Mononuclear cell (primary cell): ENCODE measurements around the gene USO1. TPM values are rescaled to one million over a fixed set of nuclear protein-coding genes. Genes with fewer than 3 reads are reported as not detected.
"Not testable (repeated sequence)": the region's sequence is repeated elsewhere in the genome, so short reads cannot be mapped to it uniquely, and the experiment has no call there.

Experiments
- H3K27me3 ChIP-seq: 2 replicates; pipeline ENCODE4 v1.6.0; 2011; ENCODE audit warnings: low read length, control low read depth; ENCODE audit not compliant: insufficient read depth
- H3K4me1 ChIP-seq: 2 replicates; pipeline ENCODE4 v1.5.1; 2011; ENCODE audit warnings: mild to moderate bottlenecking, low read length, control low read depth; ENCODE audit not compliant: insufficient read depth
- H3K4me3 ChIP-seq: 2 replicates; pipeline ENCODE4 v1.5.1; 2011; ENCODE audit warnings: mild to moderate bottlenecking, low read length, moderate library complexity
- H3K9me3 ChIP-seq: 2 replicates; pipeline ENCODE4 v1.5.1; 2011; ENCODE audit warnings: low read depth, mild to moderate bottlenecking, control low read depth, low read length
- total RNA-seq: library from RNA; depleted of rRNA; stranded (reverse); fragments of >200 nt; gene quantifications from one replicate; pipeline ENCODE4 v1.2.3, GENCODE V29; 2012

The USO1 gene
- total RNA-seq, 1 donor, result 15.5 TPM

DNA sequence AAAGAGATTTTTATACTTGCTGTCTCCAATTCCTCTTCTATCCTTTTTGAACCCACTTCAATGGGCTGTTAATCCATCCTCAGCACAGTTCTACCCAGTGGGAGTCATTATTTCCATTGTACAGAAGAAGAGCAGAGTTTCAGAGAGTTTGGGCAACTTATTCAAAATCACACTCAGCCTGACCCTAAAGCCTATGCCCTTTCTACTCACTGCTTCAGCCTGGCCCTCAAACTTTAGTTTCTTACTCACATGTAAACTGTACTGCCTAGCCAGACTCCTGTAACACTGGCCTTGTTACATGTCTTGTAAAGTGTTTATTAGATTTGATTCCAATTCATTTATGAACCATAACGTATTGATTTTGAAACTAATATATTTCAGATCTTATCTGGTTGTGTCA lies 25.1 kb upstream of the USO1 start:
- Histone ChIP-seq H3K4me3 (no peak overlapping the region), H3K4me1 (peaks cover 16% of the 10 kb centered on the region), H3K9me3 (no peaks in the 10 kb centered on the region), H3K27me3 (no peaks in the 10 kb centered on the region)

DNA sequence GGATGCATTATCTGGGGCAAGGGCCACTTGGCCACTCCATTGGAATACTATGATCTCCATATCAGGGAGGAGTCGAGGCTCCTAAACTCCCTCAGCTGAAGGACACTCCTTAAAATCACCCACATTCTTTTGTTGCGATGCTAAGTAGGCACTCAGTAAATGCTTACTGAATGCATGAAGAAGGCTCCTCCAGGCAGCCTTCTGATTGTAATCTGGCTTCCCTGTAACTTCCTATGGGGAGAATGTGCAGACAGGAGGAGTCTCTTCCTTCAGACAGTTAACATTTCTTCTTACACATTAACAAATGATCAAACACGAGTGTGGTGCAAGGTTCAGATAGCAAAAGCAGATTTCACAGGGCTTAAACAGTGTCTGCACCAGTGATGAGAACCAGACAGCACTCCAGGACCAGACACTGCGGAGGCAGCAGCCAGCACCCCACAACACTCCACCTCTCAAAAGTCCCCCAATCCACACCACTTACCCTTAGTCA lies 21.4 kb upstream of the USO1 start:
- Histone ChIP-seq H3K4me3 (no peak overlapping the region), H3K27me3 (no peaks in the 10 kb centered on the region), H3K4me1 (peaks cover 14% of the 10 kb centered on the region), H3K9me3 (no peaks in the 10 kb centered on the region)

DNA sequence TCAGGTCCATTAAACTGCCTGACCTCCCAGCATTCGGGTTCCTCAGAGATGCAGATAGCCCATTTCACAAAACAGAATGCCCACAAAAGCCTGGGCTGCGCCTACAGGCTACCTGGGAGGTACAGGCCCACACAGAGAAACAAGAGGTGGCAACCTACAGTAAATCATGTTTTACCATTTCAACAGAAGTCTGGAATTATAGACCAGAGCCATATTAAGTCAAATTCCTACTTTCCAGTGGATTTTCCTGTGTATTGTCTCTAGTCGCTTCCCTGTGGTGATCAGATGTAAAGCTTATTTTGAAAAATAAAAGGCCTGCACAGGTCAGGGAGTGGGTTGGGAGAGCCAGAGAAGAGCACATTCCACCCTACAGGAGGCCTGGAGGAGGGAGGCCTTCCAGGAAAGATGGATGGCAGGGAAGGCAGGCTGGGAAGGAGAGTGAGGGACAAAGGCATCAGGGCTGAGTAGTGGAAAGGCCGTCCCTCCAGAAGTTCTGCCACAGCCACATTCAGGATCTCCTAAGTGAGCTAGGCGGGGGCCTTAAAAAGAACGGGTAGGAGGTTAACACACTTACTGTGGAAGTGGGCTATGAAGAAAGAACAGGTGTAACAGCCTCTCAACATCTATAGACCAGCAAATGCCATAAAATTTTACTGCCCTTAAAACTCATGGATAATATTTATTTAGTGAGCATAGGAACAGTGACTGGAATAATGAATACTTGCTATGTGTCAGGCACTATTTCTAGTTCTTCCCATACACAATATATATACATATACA lies 19.0 kb upstream of the USO1 start:
- Histone ChIP-seq H3K27me3 (no peaks in the 10 kb centered on the region), H3K9me3 (no peaks in the 10 kb centered on the region), H3K4me3 (no peak overlapping the region), H3K4me1 (peaks cover 3% of the 10 kb centered on the region)

DNA sequence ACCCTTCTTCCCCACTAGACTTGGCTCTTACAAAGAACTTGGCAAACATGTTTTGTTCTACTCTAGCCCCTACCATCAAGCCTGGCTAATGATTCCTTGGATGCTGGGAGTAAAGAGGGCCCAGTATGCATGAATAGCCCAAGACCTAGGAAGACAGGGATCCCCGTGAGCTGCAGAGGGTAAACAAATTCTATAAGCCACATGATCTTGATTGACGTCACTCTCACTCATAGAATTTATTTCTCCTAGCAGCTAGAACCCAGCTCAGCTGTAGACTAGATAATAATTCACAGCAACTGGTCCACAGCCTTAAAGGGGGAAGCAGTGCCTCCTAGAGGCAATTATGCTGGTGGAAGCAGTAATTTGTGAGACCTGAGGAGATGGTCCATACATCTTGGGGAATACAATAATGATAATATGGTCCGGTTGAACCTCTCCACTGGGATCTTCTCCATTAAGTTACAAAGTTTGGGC lies 16.1 kb upstream of the USO1 start:
- Histone ChIP-seq H3K4me3 (no peak overlapping the region), H3K27me3 (no peaks in the 10 kb centered on the region), H3K4me1 (peaks cover 3% of the 10 kb centered on the region), H3K9me3 (no peaks in the 10 kb centered on the region)

DNA sequence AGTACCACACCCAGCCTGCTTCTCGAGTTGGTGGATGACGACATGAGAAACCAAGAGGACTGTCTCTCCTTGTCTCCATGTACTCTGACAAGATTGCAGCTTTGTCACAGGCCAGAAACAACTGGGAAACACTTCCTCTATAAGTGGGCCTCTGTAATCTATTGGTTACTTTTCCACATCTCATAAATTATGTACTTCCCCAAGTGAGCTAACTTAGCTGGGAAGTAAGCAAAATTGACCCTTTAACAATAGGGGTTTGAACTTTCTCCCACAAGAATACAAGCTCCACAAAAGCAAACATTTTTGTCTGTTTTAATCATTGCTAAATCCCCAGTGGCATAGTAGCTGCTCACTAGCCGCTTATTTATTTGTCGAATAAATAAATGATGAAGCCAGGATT lies 14.1 kb upstream of the USO1 start:
- Histone ChIP-seq H3K4me3 (no peak overlapping the region), H3K9me3 (no peaks in the 10 kb centered on the region), H3K27me3 (no peaks in the 10 kb centered on the region), H3K4me1 (peaks cover 3% of the 10 kb centered on the region)

DNA sequence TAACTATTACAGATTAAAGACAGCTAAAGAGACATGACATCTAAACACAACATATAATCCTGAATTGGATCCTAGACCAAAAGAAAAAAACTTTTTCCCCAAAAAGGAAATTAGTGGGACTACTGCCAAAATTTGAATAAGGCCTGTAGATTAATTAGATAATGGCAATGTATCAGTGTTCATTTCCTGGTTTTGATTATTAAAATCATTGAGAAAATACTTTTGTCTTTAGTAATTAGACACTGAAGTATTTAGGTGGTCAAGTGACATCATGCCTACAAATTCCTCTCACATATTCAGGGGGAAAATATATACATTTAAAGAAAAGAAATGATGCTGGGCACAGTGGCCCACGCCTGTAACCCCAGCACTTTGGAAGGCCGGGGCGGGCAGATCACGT lies 10.4 kb upstream of the USO1 start:
- H3K27me3 ChIP-seq, result no peaks in the 10 kb centered on the region
- H3K4me3 ChIP-seq, result no peak overlapping the region
- H3K9me3 ChIP-seq, result no peaks in the 10 kb centered on the region
- peaks cover 3% of the 10 kb centered on the region for H3K4me1 ChIP-seq

DNA sequence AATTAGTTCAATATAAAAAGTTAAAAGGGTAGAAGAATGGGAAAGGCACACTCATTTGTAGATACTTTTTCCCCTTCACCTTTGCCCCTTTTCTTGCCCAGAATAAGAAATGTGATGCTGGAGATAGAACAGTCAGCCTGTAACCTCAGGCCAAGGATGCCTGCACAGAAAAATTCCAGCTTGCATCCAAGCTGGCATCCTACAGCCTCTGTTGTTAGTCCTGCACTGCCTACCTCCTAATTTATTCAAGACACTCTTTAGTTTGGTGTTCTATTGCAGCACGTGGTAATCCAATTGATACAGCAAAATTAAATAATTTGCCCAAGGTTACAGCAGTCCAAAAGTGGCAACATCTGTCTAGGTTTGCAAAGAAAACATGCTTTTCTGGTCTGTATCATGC lies 9.7 kb upstream of the USO1 start:
- H3K9me3 ChIP-seq, result no peaks in the 10 kb centered on the region
- no peaks in the 10 kb centered on the region for H3K27me3 ChIP-seq
- H3K4me1 ChIP-seq, result peaks cover 3% of the 10 kb centered on the region
- H3K4me3 ChIP-seq, result no peak overlapping the region

DNA sequence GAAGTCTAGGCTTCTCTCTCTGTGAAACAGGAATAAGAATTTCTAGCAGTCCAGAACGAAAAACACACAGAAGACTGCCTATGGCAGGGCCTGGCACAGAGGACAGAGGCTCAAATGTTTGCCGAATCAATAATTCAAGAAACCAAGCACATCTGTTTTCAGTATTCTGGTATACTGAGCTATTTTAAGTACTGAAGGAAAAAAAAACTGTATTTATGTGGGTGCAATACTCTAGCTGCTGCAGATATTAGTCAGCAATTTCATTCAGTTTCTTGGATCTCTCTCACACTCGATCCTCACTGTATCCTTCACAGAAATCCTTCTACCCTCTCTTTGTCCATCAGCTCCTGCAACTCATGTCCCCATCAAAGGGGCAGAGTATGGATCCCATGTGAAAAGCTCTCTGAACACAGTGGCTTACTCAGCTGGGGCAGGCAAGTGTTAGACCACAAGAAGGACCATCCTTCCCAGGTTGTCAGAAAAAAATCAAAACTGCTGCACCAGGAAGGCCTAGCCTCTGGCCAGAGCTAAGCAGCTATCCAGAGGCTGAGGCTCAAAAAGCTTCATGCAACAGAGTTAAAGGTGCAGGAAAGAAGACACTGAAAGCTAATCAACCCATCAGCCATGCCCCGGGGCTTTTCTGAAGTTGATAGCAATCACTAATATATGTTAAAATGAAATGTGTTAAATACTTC lies 9.1 kb upstream of the USO1 start:
- no peaks in the 10 kb centered on the region for H3K9me3 ChIP-seq
- H3K27me3 ChIP-seq, result no peaks in the 10 kb centered on the region
- H3K4me3 ChIP-seq, result no peak overlapping the region
- peaks cover under 1% of the 10 kb centered on the region for H3K4me1 ChIP-seq

DNA sequence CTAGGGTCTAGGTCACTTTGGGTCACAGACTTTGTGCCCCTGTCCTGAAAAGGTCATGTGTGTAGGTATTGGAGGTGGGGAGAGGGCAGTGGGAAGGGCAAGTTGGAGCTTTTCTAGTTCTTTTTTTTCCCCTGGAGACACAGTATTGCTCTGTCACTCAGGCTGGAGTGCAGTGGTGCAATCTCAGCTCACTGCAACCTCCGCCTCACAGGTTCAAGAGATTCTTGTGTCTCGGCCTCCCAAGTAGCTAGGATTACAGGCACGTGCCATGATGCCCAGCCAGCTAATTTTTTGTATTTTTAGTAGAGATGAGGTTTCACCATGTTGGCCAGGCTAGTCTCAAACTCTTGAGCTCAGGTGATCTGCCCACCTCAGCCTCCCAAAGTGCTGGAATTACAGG lies 8.3 kb upstream of the USO1 start:
- H3K9me3 ChIP-seq, H3K4me3 ChIP-seq, H3K27me3 ChIP-seq, H3K4me1 ChIP-seq: not testable (repeated sequence)

DNA sequence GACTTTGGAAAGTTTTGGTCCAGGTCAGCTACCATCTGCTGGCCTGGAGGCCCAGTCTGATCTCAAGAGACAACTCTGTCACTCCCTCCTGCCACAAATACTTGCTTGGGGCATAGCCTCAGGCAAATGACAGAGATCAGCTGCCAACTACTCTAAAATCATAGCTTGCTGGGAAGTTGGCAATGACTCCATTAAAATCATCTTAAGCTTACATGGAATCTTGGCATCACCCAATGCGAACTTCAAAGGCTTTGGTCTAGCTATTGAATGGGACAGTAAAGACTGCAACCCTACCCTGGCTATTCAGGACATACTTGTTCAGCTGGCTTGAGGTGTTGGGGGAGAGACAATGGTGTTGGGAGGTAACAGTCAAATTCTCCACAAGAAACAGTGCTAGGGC lies 7.0 kb upstream of the USO1 start:
- Histone ChIP-seq H3K9me3 (no peaks in the 10 kb centered on the region), H3K4me1 (no peaks in the 10 kb centered on the region), H3K4me3 (no peak overlapping the region), H3K27me3 (no peaks in the 10 kb centered on the region)

DNA sequence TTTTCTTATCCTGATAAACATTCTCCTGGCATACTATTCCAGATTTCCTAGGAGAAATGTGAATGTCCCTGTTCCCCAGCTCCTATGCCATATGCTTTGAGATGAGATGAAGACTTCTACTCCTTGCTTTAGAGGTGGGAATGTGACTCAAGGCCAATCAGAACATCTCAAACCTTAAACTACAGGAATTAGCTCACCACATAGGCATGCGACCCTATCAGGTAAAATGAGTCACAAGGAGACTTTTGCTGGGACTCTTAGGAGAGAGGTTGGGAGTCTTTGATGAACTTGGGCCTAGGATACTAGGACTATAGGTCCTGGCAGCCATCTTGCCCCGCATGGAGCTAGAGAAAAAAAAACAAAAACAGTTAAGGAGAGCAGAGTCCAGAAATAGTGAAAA lies 5.8 kb upstream of the USO1 start:
- H3K4me1 ChIP-seq, result peaks cover 7% of the 10 kb centered on the region

DNA sequence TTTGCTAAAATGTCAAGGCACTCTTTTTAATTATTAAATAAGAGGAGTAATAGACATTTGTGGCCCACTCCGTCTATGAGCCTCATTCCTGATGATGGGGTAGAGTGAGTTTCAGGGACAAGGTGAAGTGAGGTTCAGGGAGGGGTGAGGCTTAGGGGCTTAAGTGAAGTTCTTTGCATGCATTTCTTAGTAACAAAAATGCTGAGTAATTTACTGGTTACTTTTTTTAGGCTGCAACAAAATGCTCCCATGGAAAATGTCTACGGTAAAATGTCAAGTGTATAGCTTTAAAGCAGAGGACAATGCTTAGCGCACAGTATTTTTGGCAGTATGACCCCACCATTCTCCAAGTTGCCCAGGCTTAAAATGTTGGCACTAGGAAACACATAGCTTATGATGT lies 2.0 kb upstream of the USO1 start:
- Histone ChIP-seq H3K9me3 (no peaks in the 10 kb centered on the region), H3K4me3 (no peak overlapping the region), H3K27me3 (no peaks in the 10 kb centered on the region), H3K4me1 (peaks cover 27% of the 10 kb centered on the region)

More for the DNA sequence above, 5.8 kb upstream of the USO1 start:
- no peaks in the 10 kb centered on the region for H3K9me3 ChIP-seq
- H3K4me3 ChIP-seq, result no peak overlapping the region
- H3K27me3 ChIP-seq, result no peaks in the 10 kb centered on the region

DNA sequence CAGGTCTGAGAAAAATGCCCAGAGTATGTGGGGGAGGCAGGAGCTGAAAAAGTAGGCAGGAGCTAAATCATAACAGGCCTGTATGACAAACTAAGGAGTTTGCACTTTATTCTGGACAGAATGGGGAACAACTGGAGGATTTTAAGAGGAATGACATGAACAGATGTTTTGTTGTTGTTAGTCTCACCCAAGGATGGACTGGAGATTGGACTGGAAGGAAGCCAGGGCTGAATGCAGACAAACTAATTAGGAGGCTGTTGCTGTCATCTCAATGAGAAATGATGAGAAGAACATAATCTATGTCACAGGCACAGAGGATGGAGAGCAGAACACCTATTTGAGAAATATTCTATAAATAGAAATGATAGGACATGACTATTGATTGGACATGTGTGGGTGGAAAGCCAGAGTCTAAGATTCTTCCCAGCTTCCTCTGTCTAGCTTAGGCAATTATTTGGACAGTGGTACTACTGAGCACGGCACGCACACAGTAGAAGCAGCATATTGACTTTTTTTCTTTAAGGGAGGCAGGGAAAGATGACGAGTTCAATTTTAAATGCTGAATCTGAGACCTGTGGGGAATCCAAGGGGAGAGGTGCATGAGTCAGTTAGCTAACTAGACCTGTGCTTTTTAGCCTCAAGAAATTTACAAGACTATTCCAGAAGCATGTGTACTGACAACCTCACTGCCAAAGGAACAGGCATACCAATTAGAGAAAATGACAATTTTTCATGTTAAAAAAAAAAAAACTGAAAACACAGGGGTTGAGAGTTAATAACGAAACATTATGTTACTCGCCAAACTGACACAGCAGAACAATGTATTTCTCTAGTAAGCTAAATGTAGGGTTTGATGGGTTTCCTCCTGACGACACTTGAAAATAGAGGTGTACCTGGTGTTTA lies 963 bp upstream of the USO1 start:
- Histone ChIP-seq H3K27me3 (no peaks in the 10 kb centered on the region), H3K4me3 (peak overlapping the region; percentile 98), H3K4me1 (peaks cover 27% of the 10 kb centered on the region), H3K9me3 (no peaks in the 10 kb centered on the region)

DNA sequence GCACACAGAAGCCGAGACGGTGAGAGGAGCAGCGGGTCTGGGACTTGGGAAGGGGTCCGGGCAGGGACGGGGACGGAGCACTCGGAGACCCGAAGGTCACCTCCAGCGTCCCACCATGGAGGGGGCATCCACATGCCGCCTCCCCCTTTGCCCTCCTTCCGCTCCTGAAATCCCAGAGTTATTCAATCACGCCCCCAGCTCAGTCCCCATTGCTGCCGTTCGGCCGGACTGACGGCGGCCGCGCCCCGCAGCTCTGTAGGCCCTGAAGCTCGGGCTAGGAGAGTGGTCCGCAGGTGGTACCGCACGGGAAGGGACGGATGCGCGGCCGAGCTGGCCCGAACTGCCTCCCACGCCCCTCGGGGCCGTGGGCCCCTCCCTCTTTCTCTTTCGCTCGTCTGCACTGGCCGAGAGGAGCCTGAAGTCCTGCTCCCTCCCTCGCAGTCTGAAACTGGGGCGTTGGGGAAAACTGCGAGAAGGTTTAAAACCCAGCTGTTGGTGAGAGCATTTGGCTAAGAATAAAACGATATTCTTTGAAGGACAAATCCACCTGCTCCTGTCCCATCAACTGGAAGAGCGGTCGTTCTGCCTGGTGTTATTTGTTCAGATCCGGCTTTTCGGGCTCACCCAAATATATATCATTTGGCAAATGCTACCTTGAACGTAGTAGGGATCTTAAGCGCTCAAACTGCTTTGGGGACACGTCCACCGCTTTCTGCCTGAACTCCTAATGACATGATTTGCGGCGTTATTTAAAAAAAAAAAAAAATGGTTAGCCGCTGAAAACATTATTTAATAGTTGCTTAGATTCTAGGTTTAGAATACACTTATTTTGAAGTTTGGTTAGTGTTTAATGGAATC lies 719 bp downstream of the USO1 start:
- Histone ChIP-seq H3K4me1 (peaks cover 27% of the 10 kb centered on the region), H3K9me3 (no peaks in the 10 kb centered on the region), H3K4me3 (peak overlapping the region; percentile 98), H3K27me3 (no peaks in the 10 kb centered on the region)
